CD4-positive, alpha-beta T cell (primary cell): ENCODE results near the gene SND1. TPM values are rescaled to one million over a fixed set of nuclear protein-coding genes. Genes with fewer than 3 reads are reported as not detected.
A peak's percentile ranks its signal among the peaks of the same experiment; 100 is the strongest.

Experiments used
- ATAC-seq: fragments of 200-7000 bp; cut with Tn5 transposase; one replicate; pipeline ENCODE4 v1.10.0; 2022; ENCODE audit warnings: mild to moderate bottlenecking; ENCODE audit not compliant: poor library complexity
- CTCF ChIA-PET: fragments of 350-600 bp; sonication (Branson Sonifier 250); formaldehyde crosslinking; loops from one replicate; lab custom pipeline; 2021; ENCODE audit warnings: antibody characterized with exemption, inconsistent platforms; lab: Charles Lee
- POLR2A ChIA-PET: fragments of 350-600 bp; sonication (Branson Sonifier 250); formaldehyde crosslinking; loops from one replicate; lab custom pipeline; 2021; ENCODE audit warnings: antibody characterized with exemption, inconsistent platforms; lab: Charles Lee
- DNase-seq, 14 experiments: peaks; one replicate each; pipeline ENCODE4 v3.0.0-alpha.2; 2013 to 2020; ENCODE audit warnings: mixed read lengths in 2 of 14
- H3K27ac ChIP-seq, 2 donors: one replicate each; pipeline versions ENCODE4 v1.5.1 to v1.7.0; 2013; ENCODE audit warnings: low read length in 2 of 2, low read depth in 1 of 2, mild to moderate bottlenecking in 1 of 2
- H3K27me3 ChIP-seq, 2 experiments: 1 replicate in 1 of 2; 2 replicates in 1 of 2; pipeline versions ENCODE4 v1.6.1 to v1.7.0; 2013; ENCODE audit warnings: low read length in 2 of 2, control low read depth in 1 of 2, mild to moderate bottlenecking in 1 of 2, moderate library complexity in 1 of 2; ENCODE audit not compliant: insufficient read depth in 2 of 2, control insufficient read depth in 1 of 2
- H3K36me3 ChIP-seq: one replicate; pipeline ENCODE4 v1.6.1; 2013; ENCODE audit warnings: low read length, control low read depth; ENCODE audit not compliant: insufficient read depth
- H3K4me1 ChIP-seq: one replicate; pipeline ENCODE4 v1.6.1; 2013; ENCODE audit warnings: low read length, control low read depth; ENCODE audit not compliant: insufficient read depth
- H3K4me3 ChIP-seq: one replicate; pipeline ENCODE4 v1.5.1; 2013; ENCODE audit warnings: mild to moderate bottlenecking, low read length, moderate library complexity
- H3K9me3 ChIP-seq, 2 experiments: 1 replicate in 1 of 2; 2 replicates in 1 of 2; pipeline versions ENCODE4 v1.6.1 to v1.7.0; 2013; ENCODE audit warnings: low read length in 2 of 2, mild to moderate bottlenecking in 2 of 2, control low read depth in 1 of 2, moderate library complexity in 1 of 2; ENCODE audit not compliant: control insufficient read depth in 1 of 2, insufficient read depth in 1 of 2
- H3K27ac Mint-ChIP-seq: one replicate; pipeline ENCODE4 v1.8.0; 2020; ENCODE audit warnings: mixed read lengths
- H3K27me3 Mint-ChIP-seq: one replicate; pipeline ENCODE4 v1.8.0; 2021; ENCODE audit warnings: mixed read lengths
- H3K36me3 Mint-ChIP-seq: one replicate; pipeline ENCODE4 v1.8.0; 2021; ENCODE audit warnings: low read depth, mixed read lengths
- H3K4me1 Mint-ChIP-seq: one replicate; pipeline ENCODE4 v1.8.0; 2021; ENCODE audit warnings: low read depth, mixed read lengths
- H3K4me3 Mint-ChIP-seq: one replicate; pipeline ENCODE4 v1.8.0; 2020; ENCODE audit warnings: mild to moderate bottlenecking, mixed read lengths
- H3K9me3 Mint-ChIP-seq: one replicate; pipeline ENCODE4 v1.8.0; 2020; ENCODE audit warnings: mixed read lengths
- intact Hi-C, 2 experiments: fragments of 100-400 bp; cut with DNase I in 1 of 2; cut with micrococcal nuclease in 1 of 2; formaldehyde crosslinking; loops; one replicate each; pipeline versions ENCODE4 v1.15.1 to v1.9.0; 2023 to 2025; cut with DNase I, micrococcal nuclease
- total RNA-seq, 174 experiments: library from RNA in 2 of 174; stranded (reverse) in 2 of 174; gene quantifications; one replicate each; pipeline ENCODE4 v1.2.3 and lab custom pipeline; 2021 to 2026
- TF ChIP-seq, protein P1 (sequence below): fragments of 200-600 bp; IDR thresholded peaks from one replicate; pipeline ENCODE4 v1.8.0; 2022; ENCODE audit warnings: antibody characterized with exemption, mild to moderate bottlenecking

Gene SND1
- total RNA-seq, 2 experiments from 2014 or later, result 104 to 113 TPM

DNA sequence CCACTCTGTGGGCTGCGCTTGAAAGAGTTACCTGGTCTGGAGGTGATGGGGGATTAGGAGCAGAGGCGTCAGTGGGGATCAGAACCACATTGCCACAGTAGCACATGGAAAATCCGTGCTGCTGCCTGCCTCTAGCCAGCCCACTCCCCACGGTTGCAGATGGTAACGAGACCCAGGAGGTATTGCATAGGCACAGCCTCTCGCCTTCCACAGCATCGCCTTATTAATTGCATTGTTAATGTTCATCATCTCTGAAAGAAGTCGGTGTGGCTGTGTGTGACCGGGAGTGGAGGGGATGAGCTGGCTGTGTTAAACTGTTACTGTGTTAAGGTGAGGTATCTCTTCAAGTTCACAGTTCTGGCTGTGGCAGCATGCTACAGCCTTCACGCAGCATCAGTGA, 414.4 kb downstream of the SND1 start:
- intact Hi-C loops, result no loop called here

DNA sequence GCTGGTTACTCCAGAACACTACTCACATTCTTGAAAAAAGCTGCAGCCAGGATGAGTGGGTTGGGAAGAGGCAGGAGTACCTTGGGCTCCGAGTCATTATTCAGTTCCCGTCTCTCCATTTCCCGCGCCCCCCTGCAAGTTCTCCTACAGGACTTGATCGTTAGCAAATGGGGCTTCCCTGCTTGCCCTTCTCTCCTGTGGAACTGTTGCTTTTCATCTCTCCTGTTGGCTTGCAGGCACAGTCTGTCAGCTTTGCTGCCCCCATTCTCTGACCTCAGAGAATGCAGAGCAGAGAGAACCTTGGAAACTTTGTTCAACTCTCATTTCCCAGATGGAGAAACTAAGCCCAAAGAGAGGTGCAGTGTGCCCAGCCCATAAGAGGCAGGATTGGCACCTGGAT, 414.9 kb downstream of the SND1 start:
- Mint-ChIP-seq H3K36me3 (no peaks in the 10 kb centered on the region), H3K9me3 (no peaks in the 10 kb centered on the region), H3K4me3 (no peak overlapping the region), H3K27me3 (no peaks in the 10 kb centered on the region), H3K4me1 (peaks cover 67% of the 10 kb centered on the region), H3K27ac (no peak overlapping the region)
- no peak overlapping the region for H3K4me3 ChIP-seq
- no peaks in the 10 kb centered on the region for H3K9me3 ChIP-seq
- intact Hi-C loops, result no loop called here
- DNase-seq, result no peak
- CTCF ChIA-PET, result no interaction called here
- TF ChIP-seq, protein P1, sequence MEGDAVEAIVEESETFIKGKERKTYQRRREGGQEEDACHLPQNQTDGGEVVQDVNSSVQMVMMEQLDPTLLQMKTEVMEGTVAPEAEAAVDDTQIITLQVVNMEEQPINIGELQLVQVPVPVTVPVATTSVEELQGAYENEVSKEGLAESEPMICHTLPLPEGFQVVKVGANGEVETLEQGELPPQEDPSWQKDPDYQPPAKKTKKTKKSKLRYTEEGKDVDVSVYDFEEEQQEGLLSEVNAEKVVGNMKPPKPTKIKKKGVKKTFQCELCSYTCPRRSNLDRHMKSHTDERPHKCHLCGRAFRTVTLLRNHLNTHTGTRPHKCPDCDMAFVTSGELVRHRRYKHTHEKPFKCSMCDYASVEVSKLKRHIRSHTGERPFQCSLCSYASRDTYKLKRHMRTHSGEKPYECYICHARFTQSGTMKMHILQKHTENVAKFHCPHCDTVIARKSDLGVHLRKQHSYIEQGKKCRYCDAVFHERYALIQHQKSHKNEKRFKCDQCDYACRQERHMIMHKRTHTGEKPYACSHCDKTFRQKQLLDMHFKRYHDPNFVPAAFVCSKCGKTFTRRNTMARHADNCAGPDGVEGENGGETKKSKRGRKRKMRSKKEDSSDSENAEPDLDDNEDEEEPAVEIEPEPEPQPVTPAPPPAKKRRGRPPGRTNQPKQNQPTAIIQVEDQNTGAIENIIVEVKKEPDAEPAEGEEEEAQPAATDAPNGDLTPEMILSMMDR, result no peak
- H3K36me3 ChIP-seq, result peaks cover 7% of the 10 kb centered on the region
- no peak for ATAC-seq
- peaks cover 16% of the 10 kb centered on the region for H3K4me1 ChIP-seq
- no peak overlapping the region for H3K27ac ChIP-seq
- POLR2A ChIA-PET, result no interaction called here
- no peaks in the 10 kb centered on the region for H3K27me3 ChIP-seq

More for the DNA sequence above, 414.4 kb downstream of the SND1 start:
- Mint-ChIP-seq H3K36me3 (no peaks in the 10 kb centered on the region), H3K9me3 (no peaks in the 10 kb centered on the region), H3K27me3 (no peaks in the 10 kb centered on the region), H3K4me3 (no peak overlapping the region), H3K27ac (no peak overlapping the region), H3K4me1 (peaks cover 63% of the 10 kb centered on the region)
- CTCF ChIA-PET, result no interaction called here
- Histone ChIP-seq H3K27me3 (no peaks in the 10 kb centered on the region), H3K27ac (no peak overlapping the region), H3K4me3 (no peak overlapping the region), H3K9me3 (no peaks in the 10 kb centered on the region), H3K4me1 (peaks cover 15% of the 10 kb centered on the region), H3K36me3 (peaks cover 6% of the 10 kb centered on the region)
- DNase-seq (no peak), ATAC-seq (no peak)
- TF ChIP-seq, protein P1, result no peak
- POLR2A ChIA-PET, result no interaction called here

DNA sequence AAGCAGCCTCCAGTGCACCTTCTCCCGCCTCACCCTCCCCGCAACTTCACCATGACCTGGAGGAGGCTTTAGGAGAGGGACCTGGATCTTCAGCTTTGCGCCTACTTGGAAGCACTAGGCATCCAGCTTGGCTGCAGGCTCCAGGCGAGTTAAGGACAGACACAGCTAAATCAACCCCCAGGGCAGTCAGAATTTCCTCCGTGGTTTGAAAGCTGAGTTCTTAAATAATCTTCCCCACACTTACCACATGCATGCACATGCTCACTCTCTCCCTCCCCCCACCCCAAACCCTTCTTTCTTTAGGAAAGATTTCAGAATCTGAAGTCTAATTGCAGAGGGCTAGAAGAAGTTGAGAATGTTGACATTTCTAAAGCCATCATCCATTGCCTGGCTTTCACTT, 416.0 kb downstream of the SND1 start:
- ChIA-PET CTCF (no interaction called here), POLR2A (interaction anchor here (2.1 kb wide), 1 partner anchor 9 kb away, joined by 12 read pairs; no protein-coding TSS in a partner anchor)
- no peak overlapping the region for H3K4me3 ChIP-seq
- peaks cover 9% of the 10 kb centered on the region for H3K36me3 ChIP-seq
- intact Hi-C loops, result no loop called here
- Mint-ChIP-seq H3K36me3 (no peaks in the 10 kb centered on the region), H3K9me3 (no peaks in the 10 kb centered on the region), H3K27me3 (no peaks in the 10 kb centered on the region), H3K4me3 (peak overlapping the region; percentile 25), H3K4me1 (peaks cover 64% of the 10 kb centered on the region), H3K27ac (no peak overlapping the region)
- peaks cover 20% of the 10 kb centered on the region for H3K4me1 ChIP-seq
- no peaks in the 10 kb centered on the region for H3K9me3 ChIP-seq
- TF ChIP-seq, protein P1, result no peak
- DNase-seq, result no peak
- no peak overlapping the region for H3K27ac ChIP-seq
- no peak for ATAC-seq
- no peaks in the 10 kb centered on the region for H3K27me3 ChIP-seq
